GM08714 (cell line): ENCODE data around the gene UNC5A.

Experiments
- H3K4me3 ChIP-seq: fragments of 200-500 bp; sonication (Bioruptor generic); 2 replicates; pipeline ENCODE4 v1.5.1; 2014; ENCODE audit warnings: mild to moderate bottlenecking, low read length, inconsistent platforms
- ZNF274 ChIP-seq: IDR thresholded peaks from 2 replicates; pipeline ENCODE4 v1.6.1; 2012; ENCODE audit warnings: mild to moderate bottlenecking, low read depth, low read length

UNC5A gene

DNA sequence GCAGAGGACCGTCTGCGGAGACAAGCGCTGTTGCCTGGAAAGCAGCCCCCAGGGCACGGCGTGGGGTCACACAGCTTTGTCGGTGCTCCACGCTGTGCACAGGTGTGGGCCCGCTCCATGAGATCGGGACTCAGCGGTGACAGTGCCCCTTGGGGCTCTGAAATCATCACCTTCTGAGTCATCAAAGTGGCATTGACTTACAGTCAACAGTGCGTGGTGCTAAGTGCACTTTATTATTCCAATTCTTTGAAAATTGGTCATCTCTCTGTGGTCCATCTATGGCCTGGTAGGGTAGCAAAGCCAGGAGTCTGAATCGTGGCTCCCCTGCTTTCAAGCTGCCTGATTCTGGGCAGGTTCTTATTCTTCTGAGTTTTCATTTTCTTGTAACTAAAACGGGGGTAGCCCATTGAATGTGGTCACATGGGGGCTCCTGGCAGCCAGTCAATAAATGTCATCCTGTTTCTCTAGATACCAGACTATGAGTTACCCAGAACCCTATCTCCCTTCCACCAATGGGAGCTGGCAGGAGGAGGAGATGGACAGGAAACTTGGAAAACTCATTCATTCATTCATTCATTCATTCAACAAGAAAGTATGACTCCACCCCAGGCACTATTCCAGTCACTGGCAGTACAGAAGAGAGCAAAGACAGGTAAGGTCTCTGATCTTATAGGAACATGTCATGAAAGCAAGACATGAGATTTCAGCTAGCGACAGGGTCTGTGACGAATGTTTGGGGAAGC lies 20.3 kb upstream of the UNC5A start:
- H3K4me3 ChIP-seq = no peak overlapping the region
- no peak for TF ChIP-seq ZNF274

DNA sequence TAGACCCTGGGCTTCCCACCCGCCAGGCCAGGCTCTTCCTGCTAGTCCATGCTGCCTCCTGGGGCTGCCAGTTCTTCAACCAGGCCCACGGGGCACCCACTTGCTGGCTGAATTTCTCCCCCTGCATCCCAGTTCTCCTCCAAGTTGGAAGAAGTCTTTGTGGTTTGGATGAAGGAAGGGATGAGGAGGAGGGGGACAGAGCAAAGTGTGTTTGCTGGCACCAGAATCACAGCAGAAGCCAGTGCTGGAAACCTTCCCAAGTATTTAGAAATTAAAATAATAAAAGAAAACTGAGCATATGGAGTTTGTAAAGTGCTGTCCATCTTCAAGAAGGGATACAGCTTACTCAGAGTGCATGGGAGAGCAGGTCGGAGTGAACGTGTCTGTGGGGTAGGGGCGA lies 19.4 kb upstream of the UNC5A start:
- no peak for TF ChIP-seq ZNF274
- no peak overlapping the region for H3K4me3 ChIP-seq

DNA sequence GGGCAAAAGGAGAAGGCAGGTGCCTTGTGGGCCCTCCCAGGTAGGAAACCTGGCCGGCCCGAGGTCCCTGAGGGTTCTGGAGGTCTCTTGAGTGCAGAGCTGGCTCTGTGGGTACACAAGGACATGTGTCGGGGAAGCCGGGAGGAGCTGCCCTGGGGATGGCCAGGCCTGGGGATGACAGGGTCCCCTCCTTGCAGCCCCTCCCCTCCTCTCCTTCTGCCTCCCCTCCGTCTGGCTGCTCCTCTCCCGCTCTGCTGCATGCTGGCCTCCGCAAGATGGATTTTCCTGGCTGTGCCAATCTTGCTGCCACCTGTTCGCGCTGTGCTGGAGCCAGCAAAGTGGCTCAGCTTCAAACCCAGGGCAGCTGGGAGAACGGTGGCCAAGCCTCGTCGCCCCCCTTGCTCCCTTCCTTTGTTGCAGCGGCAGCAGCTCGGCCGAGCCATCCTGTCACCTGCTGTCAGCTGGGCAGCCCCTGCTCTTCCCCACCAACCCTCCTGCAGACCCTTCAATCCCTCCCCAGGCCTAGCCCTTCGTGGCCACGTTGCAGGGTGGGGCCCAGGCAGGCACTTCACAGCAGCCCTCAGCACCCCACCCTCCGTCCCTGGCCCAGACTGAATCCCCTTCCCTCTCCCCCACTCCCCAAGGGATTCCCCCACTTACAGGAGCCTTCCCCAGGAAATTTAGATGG lies 17.6 kb upstream of the UNC5A start:
- H3K4me3 ChIP-seq = no peak overlapping the region
- no peak for TF ChIP-seq ZNF274

DNA sequence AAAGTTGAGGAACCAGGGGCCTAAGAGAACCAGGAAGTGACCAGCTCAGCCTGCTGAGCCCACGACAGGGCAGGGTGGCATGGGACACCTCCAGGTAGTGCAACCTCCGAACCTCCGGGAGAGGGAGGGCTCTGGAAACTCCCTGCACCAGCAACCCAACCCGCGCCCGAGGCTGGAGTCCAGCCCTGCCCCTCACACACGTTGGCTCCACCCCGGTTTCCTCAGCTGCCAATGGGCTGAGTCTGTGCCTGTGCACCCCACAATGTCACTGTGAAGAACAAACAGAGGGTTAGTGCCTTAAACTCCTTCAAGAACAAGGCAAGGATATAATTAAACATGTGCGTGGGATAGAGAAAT lies 17.0 kb upstream of the UNC5A start:
- H3K4me3 ChIP-seq = no peak overlapping the region
- TF ChIP-seq ZNF274 = no peak

DNA sequence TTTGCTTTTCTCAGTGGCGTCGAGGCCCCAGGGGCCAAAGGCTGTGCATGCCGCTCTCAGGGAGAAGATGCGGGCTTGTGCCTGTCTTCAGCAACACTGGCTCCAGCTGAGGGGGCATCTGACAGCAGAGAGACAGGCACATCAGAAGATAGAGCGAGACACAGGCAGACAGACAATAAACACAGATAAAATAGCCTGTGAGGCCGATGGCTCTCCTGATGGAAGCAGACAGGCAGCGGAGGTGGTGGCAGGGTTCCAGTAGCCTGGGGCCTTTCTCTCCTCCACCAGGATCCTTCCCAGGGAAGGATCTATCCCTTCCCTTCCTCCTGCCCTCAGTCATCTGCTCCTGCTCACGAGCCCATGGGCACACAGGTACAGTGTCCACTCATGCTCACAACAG lies 16.6 kb upstream of the UNC5A start:
- H3K4me3 ChIP-seq = no peak overlapping the region
- TF ChIP-seq ZNF274 = no peak

DNA sequence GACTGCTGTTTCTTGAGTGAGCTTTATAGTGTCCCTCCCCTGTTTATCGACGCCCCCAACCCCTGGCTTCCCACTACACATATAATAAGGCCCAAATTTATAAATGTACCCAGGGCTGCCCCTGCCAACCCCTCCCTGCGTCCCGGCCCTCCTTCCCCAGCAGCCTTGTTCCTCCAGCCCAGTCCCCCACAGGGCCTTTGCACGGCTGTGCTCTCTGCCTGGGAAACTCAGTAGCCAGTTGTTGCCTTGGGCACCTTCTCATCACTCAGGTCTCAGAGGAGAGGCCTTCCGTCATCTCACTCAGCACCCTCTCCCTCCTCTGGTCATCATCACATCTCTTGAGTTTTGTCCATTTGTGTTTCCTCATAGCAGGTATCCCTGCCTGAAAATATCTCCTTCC lies 15.8 kb upstream of the UNC5A start:
- H3K4me3 ChIP-seq = no peak overlapping the region
- no peak for TF ChIP-seq ZNF274

DNA sequence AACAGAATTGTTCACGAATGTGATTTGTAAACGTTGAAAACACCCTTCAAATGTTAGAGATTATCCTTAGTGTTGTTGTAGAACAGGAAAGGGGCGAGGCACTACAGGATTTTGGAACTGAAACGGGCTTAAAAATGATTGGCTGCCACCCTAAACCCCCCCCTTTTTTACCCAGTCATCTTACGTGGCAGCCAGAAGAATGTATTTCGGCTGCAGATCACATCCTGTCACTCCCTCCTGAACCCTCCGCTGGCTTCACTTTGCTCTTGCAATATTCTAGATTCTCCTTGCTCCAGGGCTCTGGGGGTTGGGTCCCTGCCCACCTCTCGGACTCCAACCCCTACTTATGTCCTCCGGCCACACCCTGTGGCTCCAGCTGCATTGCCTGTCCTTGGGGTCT lies 13.9 kb upstream of the UNC5A start:
- H3K4me3 ChIP-seq = no peak overlapping the region
- TF ChIP-seq ZNF274 = no peak

DNA sequence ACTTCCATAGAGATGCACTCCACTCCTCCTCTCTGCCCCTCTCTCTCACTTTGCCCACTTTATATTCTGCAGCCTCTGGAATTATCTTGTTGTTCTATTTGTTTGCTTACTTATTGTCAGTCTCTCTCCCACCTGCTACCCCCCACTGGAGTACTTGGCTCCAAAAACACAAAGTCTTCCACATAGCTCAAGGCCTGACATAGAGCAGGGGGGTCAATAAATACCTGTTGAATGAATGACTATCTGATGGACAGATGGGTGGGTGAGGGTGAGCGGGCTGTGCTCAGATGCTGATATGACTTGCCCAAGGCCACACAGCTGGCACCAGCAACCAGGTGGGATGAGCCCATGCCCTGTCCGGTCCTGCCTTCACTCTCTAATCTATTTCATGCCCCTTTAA lies 13.4 kb upstream of the UNC5A start:
- TF ChIP-seq ZNF274 = no peak
- H3K4me3 ChIP-seq = no peak overlapping the region

DNA sequence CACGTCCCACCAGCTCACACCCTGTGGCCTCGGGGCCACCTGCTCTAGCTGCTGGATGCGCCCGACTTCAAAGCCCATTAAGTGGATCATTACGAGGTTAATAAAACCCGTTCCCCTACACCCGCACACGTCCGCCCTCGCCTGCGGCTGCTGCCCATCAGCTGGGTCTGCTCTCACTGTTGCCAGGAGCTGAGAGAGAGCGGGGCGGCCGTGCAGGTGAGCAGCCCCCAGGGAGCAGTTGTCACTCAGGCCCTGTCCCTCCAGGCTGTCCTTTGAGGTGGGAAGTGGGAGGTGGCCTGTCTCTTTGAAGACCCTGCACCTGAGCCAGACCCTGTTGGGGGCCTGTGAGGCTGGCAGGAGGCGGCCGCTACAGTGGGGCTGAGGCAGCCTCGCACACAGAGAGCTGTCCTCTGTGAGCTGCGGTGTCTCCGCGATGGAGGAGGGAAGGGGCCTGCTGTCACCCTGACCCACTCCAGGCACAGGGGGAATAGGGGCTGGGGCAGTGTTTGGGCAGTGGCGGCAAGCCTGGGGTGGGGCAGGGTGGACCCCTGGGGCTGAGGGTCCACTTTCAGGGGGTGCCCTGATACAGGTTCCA lies 12.8 kb upstream of the UNC5A start:
- no peak for TF ChIP-seq ZNF274
- no peak overlapping the region for H3K4me3 ChIP-seq

DNA sequence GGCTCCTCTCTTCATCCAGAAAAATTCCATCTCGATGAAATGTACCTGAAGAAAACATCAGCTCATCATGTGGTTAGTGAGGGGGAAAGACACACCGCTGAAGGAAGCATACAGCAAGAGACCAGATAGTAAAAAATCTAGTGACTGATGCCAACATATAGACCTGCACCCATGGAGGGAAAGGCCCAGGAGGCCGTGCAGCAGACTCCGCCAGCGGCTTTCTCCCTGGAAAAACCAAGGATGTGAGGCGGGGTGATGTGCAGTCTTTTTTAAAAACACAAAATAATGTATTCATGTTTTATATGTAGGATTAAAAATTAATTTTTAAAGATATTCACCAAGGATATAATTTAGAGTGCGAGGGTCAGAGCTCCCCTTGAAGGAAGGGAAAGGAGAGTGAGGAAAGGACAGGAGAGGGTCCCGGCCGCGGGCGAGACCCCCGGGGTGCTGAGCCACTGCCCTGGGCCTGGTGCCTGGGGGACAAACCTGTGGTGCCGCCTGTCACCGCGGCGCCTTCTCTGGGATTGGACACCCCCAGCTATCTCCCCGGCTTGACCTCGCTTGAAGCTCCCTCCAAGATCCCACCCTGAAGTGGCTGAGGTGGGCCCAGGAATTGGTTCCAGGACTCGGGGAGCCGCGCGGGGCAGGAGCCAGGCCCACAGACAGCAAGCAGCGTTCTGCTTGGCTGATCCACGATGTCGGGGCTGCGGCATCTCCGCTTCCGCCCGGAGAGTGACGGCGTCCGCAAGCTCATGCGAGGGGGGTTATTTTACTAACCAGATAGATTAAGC lies 12.1 kb upstream of the UNC5A start:
- no peak for TF ChIP-seq ZNF274
- H3K4me3 ChIP-seq = no peak overlapping the region

DNA sequence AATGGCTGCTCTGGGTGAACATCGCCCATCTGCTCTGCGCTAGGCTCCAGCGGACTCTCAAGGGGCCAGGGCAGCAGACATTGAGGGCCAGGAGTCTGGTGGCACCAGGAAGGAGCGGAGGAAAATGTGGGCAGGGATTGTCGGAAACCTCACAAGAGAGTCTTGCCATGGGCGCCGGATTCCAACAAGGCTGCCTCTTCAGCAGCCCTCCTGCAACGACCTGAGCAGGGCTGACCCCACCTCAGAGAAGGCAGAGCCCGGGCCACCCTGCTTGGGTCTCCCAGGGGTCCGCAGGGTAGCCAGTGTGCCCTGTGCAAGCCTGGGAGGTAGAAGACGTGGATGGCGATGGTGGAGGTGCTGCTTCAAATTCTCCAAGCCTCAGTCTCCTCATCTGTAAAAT lies 11.4 kb upstream of the UNC5A start:
- no peak overlapping the region for H3K4me3 ChIP-seq
- no peak for TF ChIP-seq ZNF274

DNA sequence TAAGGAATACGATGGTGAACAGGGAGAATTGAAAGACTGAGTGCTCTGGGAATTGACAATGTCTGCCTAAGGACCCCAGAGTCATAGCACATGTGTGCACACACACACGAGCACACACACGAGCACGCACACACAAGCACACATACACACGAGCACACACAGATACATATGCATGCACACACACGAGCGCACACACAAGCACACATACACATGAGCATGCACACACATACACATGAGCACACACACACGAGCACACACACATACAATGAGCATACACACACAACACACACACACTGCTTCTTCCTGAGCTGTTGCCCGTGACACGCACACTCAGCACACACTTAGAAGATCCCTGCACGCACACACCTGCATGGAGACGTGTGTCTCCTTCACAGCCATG lies 10.9 kb upstream of the UNC5A start:
- no peak for TF ChIP-seq ZNF274
- H3K4me3 ChIP-seq = no peak overlapping the region

DNA sequence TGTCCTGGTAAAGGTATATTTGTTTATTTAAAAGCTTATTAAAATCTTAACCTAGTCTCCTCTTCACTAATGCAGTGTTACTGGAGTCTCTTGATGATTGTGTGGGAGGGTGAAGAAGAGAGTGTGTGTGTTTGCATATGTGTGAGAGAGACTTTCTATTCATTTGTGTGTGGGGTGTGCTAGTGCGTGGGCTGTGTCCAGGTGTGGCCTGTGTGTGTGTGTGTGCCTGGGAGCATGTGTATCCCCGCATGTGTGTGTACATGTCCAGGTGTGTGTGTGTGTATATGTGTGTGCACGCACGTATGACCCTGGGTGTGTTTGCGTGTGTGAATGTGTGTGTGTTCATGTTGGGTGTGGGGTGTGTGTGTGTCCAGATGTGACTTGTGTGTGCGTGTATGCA lies 10.3 kb upstream of the UNC5A start:
- TF ChIP-seq ZNF274 = no peak
- H3K4me3 ChIP-seq = no peak overlapping the region

DNA sequence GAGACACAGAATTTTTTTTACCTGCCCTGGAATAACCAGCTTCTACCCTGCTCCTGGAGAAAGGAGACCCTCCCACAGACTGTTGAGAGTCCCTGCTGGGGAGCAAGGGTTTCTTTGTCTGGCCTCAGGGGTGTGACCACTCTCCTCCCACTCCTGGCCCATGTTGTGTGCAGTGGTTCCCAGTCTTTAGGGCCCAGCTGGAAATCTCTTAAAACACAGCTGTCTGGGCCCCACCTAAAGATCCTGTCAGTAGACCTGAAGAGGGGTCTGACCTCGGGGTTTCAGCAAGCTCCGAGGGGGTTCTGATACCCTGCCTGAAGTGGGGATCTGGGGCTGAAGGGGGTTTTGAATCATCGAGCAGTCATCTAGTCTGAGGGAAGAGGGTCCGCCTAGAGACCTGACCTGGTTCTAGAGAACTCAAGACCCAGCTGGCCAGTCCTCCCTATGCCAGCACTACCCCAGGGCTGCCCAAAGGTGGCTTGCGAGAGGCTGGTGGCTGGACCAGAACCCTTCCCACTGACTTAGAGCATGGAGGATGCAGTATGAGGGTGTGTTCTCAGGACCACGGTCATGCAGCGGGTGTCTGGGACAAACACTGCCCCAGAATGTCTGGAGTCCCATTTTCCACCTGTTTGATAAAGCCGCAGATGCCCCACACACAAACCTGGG lies 8.1 kb upstream of the UNC5A start:
- no peak overlapping the region for H3K4me3 ChIP-seq
- TF ChIP-seq ZNF274 = no peak
